ENCODE data around the gene SAMM50. TPM values are rescaled to one million over a fixed set of nuclear protein-coding genes. Genes with fewer than 3 reads are reported as not detected.

The SAMM50 gene
- total RNA-seq, 1 donor from 2014 or later = 48.0 TPM

DNA sequence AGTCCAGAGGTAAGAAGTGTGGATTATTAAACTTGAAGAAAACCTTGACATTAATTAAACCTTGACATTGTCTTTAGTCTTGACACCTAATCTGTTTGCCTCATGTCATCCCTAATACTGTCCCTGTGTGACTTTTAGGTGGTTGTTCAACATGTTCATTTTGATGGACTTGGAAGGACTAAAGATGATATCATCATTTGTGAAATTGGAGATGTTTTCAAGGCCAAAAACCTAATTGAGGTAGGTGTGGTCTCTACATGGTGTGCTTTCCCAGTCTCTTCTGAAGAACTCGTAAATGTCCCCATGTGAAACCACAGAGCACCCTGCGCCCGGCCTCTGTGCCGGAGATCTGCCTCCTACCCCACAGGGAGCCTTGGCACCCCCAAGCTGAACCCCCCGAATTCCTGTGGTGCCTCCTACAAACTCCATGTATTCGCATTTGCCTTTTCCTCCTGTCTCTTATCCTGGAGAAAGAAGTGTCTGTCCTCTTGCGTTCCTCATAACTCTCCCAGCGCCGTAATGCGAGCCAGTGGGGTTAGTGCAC, 9.1 kb downstream of the SAMM50 start:
- TF ChIP-seq, protein P1, sequence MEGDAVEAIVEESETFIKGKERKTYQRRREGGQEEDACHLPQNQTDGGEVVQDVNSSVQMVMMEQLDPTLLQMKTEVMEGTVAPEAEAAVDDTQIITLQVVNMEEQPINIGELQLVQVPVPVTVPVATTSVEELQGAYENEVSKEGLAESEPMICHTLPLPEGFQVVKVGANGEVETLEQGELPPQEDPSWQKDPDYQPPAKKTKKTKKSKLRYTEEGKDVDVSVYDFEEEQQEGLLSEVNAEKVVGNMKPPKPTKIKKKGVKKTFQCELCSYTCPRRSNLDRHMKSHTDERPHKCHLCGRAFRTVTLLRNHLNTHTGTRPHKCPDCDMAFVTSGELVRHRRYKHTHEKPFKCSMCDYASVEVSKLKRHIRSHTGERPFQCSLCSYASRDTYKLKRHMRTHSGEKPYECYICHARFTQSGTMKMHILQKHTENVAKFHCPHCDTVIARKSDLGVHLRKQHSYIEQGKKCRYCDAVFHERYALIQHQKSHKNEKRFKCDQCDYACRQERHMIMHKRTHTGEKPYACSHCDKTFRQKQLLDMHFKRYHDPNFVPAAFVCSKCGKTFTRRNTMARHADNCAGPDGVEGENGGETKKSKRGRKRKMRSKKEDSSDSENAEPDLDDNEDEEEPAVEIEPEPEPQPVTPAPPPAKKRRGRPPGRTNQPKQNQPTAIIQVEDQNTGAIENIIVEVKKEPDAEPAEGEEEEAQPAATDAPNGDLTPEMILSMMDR (IDR thresholded peaks at IDR 0.05; ENCODE audit: partially characterized antibody, unreplicated experiment) = no peak
- no peaks in the 10 kb centered on the region for H3K9me3 Mint-ChIP-seq (ENCODE audit: unreplicated experiment)
- H3K36me3 Mint-ChIP-seq (ENCODE audit: unreplicated experiment) = peaks cover 11% of the 10 kb centered on the region
- no peaks in the 10 kb centered on the region for H3K4me1 Mint-ChIP-seq (ENCODE audit: low read depth, unreplicated experiment)
- H3K27ac Mint-ChIP-seq (ENCODE audit: unreplicated experiment) = no peak overlapping the region
- no peaks in the 10 kb centered on the region for H3K27me3 Mint-ChIP-seq (ENCODE audit: unreplicated experiment)
- no peak for DNase-seq
- no peak overlapping the region for H3K4me3 Mint-ChIP-seq (ENCODE audit: unreplicated experiment)

DNA sequence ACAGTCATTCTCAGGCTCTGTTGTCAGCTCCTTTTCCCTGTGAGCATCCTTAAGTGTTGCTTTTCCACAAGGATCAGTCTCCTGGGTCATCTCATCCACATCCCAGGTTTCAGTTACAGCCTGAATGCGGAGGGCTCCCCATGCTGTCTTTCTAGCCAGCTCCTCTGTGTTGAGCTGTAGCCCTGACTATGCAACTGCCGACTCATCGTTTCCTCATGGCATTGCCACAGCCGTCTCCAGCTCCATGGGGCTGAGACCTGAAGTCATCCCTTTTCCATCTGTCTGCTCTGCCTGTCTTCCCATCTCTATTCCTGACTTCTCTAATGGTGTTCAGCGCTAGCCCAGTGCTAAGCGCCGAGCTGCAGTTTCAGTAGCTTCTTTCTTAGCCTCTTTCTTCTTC, 11.8 kb downstream of the SAMM50 start:
- H3K36me3 Mint-ChIP-seq (ENCODE audit: unreplicated experiment) = peaks cover 11% of the 10 kb centered on the region
- H3K4me3 Mint-ChIP-seq (ENCODE audit: unreplicated experiment) = no peak overlapping the region
- no peaks in the 10 kb centered on the region for H3K27me3 Mint-ChIP-seq (ENCODE audit: unreplicated experiment)
- TF ChIP-seq, protein P1 (IDR thresholded peaks at IDR 0.05; ENCODE audit: partially characterized antibody, unreplicated experiment) = no peak
- H3K27ac Mint-ChIP-seq (ENCODE audit: unreplicated experiment) = no peak overlapping the region
- no peaks in the 10 kb centered on the region for H3K4me1 Mint-ChIP-seq (ENCODE audit: low read depth, unreplicated experiment)
- no peak for DNase-seq
- no peaks in the 10 kb centered on the region for H3K9me3 Mint-ChIP-seq (ENCODE audit: unreplicated experiment)

DNA sequence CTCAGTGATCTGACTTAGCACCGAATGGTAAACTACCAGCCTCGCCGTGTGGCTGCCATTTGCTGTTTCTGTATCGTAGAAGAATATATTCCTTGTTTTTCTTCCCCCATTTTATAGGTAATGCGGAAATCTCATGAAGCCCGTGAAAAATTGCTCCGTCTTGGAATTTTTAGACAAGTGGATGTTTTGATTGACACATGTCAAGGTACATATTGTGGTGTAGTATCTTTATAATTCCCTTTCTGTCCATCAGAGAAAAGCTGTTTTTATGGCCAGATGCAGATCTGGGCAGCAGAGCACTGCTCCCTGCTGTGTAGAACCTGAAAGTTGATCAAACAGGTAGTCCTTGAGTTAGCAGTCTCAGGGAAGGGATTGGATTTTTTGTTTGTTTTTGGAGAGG, 13.4 kb downstream of the SAMM50 start:
- no peak overlapping the region for H3K4me3 Mint-ChIP-seq (ENCODE audit: unreplicated experiment)
- H3K27me3 Mint-ChIP-seq (ENCODE audit: unreplicated experiment) = no peaks in the 10 kb centered on the region
- TF ChIP-seq, protein P1 (IDR thresholded peaks at IDR 0.05; ENCODE audit: partially characterized antibody, unreplicated experiment) = no peak
- H3K36me3 Mint-ChIP-seq (ENCODE audit: unreplicated experiment) = peaks cover 11% of the 10 kb centered on the region
- DNase-seq = no peak
- no peaks in the 10 kb centered on the region for H3K4me1 Mint-ChIP-seq (ENCODE audit: low read depth, unreplicated experiment)
- H3K9me3 Mint-ChIP-seq (ENCODE audit: unreplicated experiment) = no peaks in the 10 kb centered on the region
- H3K27ac Mint-ChIP-seq (ENCODE audit: unreplicated experiment) = no peak overlapping the region

DNA sequence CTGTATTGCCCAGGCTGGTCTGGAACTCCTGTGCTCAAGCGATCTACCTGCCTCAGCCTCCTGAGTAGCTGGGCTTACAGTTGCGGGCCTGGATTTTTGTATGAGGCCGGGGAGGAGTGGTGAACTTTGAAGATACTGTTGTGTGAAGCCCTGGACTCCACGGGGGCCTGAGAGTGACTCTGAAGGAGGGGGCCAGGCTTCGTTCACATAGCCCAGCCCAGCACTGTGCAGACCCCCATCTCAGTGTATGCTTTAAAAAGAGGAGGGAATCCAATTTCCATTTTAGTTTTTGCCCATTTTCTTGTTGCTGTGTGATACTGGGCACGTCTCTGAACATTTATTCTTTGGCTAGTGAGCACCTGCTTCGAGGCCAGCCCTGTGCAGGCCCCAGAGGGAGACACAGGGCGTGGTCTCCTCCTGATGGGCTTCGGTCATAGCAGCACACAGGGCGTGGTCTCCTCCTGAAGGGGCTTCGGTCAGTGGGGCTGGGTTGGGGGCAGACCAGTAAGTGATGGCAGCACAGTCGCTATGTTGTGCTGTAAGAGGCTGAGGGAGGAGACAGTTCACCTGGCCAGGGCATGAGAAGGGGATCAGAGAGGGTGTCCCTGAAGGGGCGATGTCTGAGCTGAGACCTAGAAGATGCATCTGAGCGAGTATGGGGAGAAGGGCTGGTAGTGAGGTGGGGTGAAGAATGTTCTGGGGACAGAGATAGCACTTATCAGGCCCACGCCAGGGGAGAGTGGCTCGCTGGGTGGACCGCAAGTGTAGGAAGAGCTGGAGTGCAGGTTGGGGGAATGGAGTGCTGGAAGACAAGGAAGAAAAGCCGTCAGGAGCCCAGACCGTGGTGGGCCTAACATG, 14.0 kb downstream of the SAMM50 start:
- Mint-ChIP-seq H3K4me1 (ENCODE audit: low read depth, unreplicated experiment) (no peaks in the 10 kb centered on the region), H3K27ac (ENCODE audit: unreplicated experiment) (no peak overlapping the region), H3K36me3 (ENCODE audit: unreplicated experiment) (peaks cover 11% of the 10 kb centered on the region), H3K4me3 (ENCODE audit: unreplicated experiment) (no peak overlapping the region), H3K27me3 (ENCODE audit: unreplicated experiment) (no peaks in the 10 kb centered on the region), H3K9me3 (ENCODE audit: unreplicated experiment) (no peaks in the 10 kb centered on the region)
- no peak for DNase-seq
- TF ChIP-seq, protein P1 (IDR thresholded peaks at IDR 0.05; ENCODE audit: partially characterized antibody, unreplicated experiment) = no peak

All from glutamatergic neuron (in vitro differentiated cells).